ENCODE measurements around the gene ARHGAP18.

DNA sequence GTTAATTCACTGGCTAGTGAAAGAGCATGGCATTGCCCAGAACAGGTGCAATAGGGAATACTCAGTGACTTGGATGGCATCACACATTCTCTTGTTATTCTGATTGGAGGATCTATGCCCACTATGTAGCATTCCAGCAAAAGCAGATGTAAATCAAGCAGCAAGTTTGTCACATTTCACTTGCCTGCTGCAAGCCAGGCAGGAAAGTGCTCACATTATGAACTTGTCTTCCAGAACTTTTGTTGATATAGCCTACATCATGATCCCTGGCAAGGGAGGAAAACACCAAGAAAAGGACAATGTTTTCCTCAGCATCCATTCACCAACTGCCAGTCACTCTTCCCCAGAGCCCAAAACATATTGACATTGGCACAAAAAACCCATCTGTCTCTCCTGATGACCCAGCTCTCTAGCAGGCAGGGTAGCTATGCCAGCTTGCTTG, 77.8 kb downstream of the ARHGAP18 start:
- no peak for TF ChIP-seq CHD4 (IDR thresholded peaks at IDR 0.05; ENCODE audit: borderline replicate concordance, low read length)
- no peak for TF ChIP-seq EP300 (IDR thresholded peaks at IDR 0.05; ENCODE audit: low read depth in 2 of 2, low read length in 2 of 2)
- no peak for TF ChIP-seq EP300 (CRISPR knock-in tag; IDR thresholded peaks at IDR 0.05; ENCODE audit: borderline replicate concordance)
- TF ChIP-seq RXRA (CRISPR knock-in tag; IDR thresholded peaks at IDR 0.05) = no peak
- no peak for TF ChIP-seq CBX1 (IDR thresholded peaks at IDR 0.05; ENCODE audit: low read depth)
- no peak for TF ChIP-seq ZFP41 (CRISPR knock-in tag; IDR thresholded peaks at IDR 0.05; ENCODE audit: borderline replicate concordance)
- TF ChIP-seq NAIF1 (CRISPR knock-in tag; IDR thresholded peaks at IDR 0.05; ENCODE audit: borderline replicate concordance) = no peak
- TF ChIP-seq ZNF460 (CRISPR knock-in tag; IDR thresholded peaks at IDR 0.05; ENCODE audit: borderline replicate concordance) = no peak
- TF ChIP-seq, protein P1, sequence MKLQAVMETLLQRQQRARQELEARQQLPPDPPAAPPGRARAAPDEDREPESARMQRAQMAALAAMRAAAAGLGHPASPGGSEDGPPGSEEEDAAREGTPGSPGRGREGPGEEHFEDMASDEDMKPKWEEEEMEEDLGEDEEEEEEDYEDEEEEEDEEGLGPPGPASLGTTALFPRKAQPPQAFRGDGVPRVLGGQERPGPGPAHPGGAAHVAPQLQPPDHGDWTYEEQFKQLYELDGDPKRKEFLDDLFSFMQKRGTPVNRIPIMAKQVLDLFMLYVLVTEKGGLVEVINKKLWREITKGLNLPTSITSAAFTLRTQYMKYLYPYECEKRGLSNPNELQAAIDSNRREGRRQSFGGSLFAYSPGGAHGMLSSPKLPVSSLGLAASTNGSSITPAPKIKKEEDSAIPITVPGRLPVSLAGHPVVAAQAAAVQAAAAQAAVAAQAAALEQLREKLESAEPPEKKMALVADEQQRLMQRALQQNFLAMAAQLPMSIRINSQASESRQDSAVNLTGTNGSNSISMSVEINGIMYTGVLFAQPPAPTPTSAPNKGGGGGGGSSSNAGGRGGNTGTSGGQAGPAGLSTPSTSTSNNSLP (IDR thresholded peaks at IDR 0.05; ENCODE audit: low read depth, low read length) = no peak
- no peak for TF ChIP-seq MAFG (CRISPR knock-in tag; IDR thresholded peaks at IDR 0.05)
- no peak for TF ChIP-seq ETV5 (CRISPR knock-in tag; IDR thresholded peaks at IDR 0.05; ENCODE audit: borderline replicate concordance)
- TF ChIP-seq MBNL3 (CRISPR knock-in tag; conservative IDR thresholded peaks at IDR 0.05) = no peak
- TF ChIP-seq, protein P2, sequence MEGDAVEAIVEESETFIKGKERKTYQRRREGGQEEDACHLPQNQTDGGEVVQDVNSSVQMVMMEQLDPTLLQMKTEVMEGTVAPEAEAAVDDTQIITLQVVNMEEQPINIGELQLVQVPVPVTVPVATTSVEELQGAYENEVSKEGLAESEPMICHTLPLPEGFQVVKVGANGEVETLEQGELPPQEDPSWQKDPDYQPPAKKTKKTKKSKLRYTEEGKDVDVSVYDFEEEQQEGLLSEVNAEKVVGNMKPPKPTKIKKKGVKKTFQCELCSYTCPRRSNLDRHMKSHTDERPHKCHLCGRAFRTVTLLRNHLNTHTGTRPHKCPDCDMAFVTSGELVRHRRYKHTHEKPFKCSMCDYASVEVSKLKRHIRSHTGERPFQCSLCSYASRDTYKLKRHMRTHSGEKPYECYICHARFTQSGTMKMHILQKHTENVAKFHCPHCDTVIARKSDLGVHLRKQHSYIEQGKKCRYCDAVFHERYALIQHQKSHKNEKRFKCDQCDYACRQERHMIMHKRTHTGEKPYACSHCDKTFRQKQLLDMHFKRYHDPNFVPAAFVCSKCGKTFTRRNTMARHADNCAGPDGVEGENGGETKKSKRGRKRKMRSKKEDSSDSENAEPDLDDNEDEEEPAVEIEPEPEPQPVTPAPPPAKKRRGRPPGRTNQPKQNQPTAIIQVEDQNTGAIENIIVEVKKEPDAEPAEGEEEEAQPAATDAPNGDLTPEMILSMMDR (CRISPR knock-in tag; IDR thresholded peaks at IDR 0.05) = no peak
